Adrenal gland (tissue), 12 donors: ENCODE measurements around the gene KCNMB1. TPM values are rescaled to one million over a fixed set of nuclear protein-coding genes. Genes with fewer than 3 reads are reported as not detected.

Experiments
- DNase-seq, 7 donors: peaks; one replicate each; pipeline ENCODE4 v3.0.0-alpha.2; 2019 to 2020
- H3K27ac ChIP-seq, 5 donors: fragments of 200-600 bp; sonication (generic) in 4 of 5; 1 replicate in 3 of 5; 2 replicates in 2 of 5; pipeline versions ENCODE4 v1.5.1 to v1.8.0; 2016 to 2020; ENCODE audit warnings: mild to moderate bottlenecking in 1 of 5
- H3K27me3 ChIP-seq: fragments of 200-600 bp; 2 replicates; pipeline ENCODE4 v1.8.0; 2021
- H3K36me3 ChIP-seq, 2 donors: fragments of 200-600 bp; replicated peaks in 1 of 2; 1 replicate in 1 of 2; 2 replicates in 1 of 2; pipeline versions ENCODE4 v1.5.1 to v1.8.0; 2018 to 2022
- H3K4me1 ChIP-seq, 2 donors: fragments of 200-600 bp; replicated peaks in 1 of 2; 1 replicate in 1 of 2; 2 replicates in 1 of 2; pipeline versions ENCODE4 v1.5.1 to v1.8.0; 2018 to 2021
- H3K4me3 ChIP-seq, 4 donors: fragments of 200-600 bp; sonication (generic) in 3 of 4; one replicate each; pipeline ENCODE4 v1.5.1; 2016 to 2018
- H3K9me3 ChIP-seq, 3 donors: fragments of 200-600 bp; sonication (generic) in 1 of 3; replicated peaks in 1 of 3; 1 replicate in 2 of 3; 2 replicates in 1 of 3; pipeline versions ENCODE4 v1.5.1 to v1.8.0; 2016 to 2021
- POLR2A ChIP-seq, 2 donors: fragments of 450-650 bp; IDR thresholded peaks; one replicate each; pipeline ENCODE4 v1.6.1; 2017; ENCODE audit warnings: antibody characterized with exemption in 2 of 2, mild to moderate bottlenecking in 2 of 2, moderate library complexity in 1 of 2
- WGBS, 4 donors: extraction: QIAGEN DNeasy Blood & Tissue Kit in 2 of 4; methylation state at CpG; one replicate each; pipeline versions ENCODE4 v1.1.5 to v1.1.7; 2013 to 2017; 5-methylcytosine and 5-hydroxymethylcytosine counted together
- intact Hi-C, 2 donors: fragments of 100-400 bp; cut with DNase I; formaldehyde crosslinking; loops; one replicate each; pipeline versions ENCODE4 v1.14.1 to v1.15.0; 2022 to 2023
- polyA plus RNA-seq, 3 donors: library from polyadenylated mRNA; stranded (reverse); fragments of 200-250 nt in 2 of 3; fragments of 350-450 nt in 1 of 3; fragmentation: Illumina TruSeq in 1 of 3; extraction: RNeasy Lipid Tissue Mini Kit (QIAGEN cat#74804) in 1 of 3; gene quantifications; one replicate each; pipeline ENCODE4 v1.2.3, GENCODE V29; 2013 to 2014
- total RNA-seq, 9 donors: library from RNA; depleted of rRNA in 4 of 9; stranded (reverse); fragments of >200 nt in 4 of 9; fragments of 120-200 nt in 1 of 9; fragmentation: NEBNext Ultra II Directional in 1 of 9; extraction: Animal tissue kit (Norgen Biotek cat#: 25700) in 1 of 9; gene quantifications; one replicate each; pipeline versions ENCODE4 v1.1.0 to v1.2.4, GENCODE V29; 2013 to 2023
- TF ChIP-seq, protein P1 (sequence below), 6 experiments: fragments of 450-650 bp in 4 of 6; fragments of 200-600 bp in 2 of 6; sonication (generic) in 1 of 6; IDR thresholded peaks; 1 replicate in 5 of 6; 2 replicates in 1 of 6; pipeline versions ENCODE4 v1.5.1 to v1.8.0; 2016 to 2021; ENCODE audit warnings: antibody characterized with exemption in 6 of 6, mild to moderate bottlenecking in 2 of 6, moderate library complexity in 1 of 6
- donor health status: healthy with polysubstance abuse.
- donor health status: Bipolar disorder and iron deficiency.
- donor health status: DM: yes; HTN: yes; CAD: no.
- donor health status: DM: no; HTN: no; CAD: no.
- donor health status: DM: no; HTN: no; CAD: no.
- donor health status: DM: yes; HTN: yes; CAD: no.

The KCNMB1 gene
- total and polyA plus RNA-seq, 12 donors: 0.11 to 3.2 (median 0.89) TPM

- no peak for TF ChIP-seq POLR2A (IDR thresholded peaks at IDR 0.05)
- TF ChIP-seq, protein P1, sequence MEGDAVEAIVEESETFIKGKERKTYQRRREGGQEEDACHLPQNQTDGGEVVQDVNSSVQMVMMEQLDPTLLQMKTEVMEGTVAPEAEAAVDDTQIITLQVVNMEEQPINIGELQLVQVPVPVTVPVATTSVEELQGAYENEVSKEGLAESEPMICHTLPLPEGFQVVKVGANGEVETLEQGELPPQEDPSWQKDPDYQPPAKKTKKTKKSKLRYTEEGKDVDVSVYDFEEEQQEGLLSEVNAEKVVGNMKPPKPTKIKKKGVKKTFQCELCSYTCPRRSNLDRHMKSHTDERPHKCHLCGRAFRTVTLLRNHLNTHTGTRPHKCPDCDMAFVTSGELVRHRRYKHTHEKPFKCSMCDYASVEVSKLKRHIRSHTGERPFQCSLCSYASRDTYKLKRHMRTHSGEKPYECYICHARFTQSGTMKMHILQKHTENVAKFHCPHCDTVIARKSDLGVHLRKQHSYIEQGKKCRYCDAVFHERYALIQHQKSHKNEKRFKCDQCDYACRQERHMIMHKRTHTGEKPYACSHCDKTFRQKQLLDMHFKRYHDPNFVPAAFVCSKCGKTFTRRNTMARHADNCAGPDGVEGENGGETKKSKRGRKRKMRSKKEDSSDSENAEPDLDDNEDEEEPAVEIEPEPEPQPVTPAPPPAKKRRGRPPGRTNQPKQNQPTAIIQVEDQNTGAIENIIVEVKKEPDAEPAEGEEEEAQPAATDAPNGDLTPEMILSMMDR (IDR thresholded peaks at IDR 0.05): no peak
- Histone ChIP-seq H3K27ac (no peak overlapping the region), H3K4me3 (no peak overlapping the region), H3K27me3 (no peaks in the 10 kb centered on the region), H3K9me3 (no peaks in the 10 kb centered on the region), H3K36me3 (no peaks in the 10 kb centered on the region), H3K4me1 (no peaks in the 10 kb centered on the region)
- WGBS, 4 donors: 79 to 90% (median 85%) methylated on average over 4 to 6 of the region's 6 CpGs
- no peak for DNase-seq
- intact Hi-C loops: loop anchor here (5.0 to 10.0 kb wide), 3 partner anchors 204 to 368 kb away; partner anchors contain the start of gene FOXI1 (in 1 of the 2)
These were observed 37.6 kb upstream of the KCNMB1 start for GRCh38 chr5:170426786-170427185.

DNA sequence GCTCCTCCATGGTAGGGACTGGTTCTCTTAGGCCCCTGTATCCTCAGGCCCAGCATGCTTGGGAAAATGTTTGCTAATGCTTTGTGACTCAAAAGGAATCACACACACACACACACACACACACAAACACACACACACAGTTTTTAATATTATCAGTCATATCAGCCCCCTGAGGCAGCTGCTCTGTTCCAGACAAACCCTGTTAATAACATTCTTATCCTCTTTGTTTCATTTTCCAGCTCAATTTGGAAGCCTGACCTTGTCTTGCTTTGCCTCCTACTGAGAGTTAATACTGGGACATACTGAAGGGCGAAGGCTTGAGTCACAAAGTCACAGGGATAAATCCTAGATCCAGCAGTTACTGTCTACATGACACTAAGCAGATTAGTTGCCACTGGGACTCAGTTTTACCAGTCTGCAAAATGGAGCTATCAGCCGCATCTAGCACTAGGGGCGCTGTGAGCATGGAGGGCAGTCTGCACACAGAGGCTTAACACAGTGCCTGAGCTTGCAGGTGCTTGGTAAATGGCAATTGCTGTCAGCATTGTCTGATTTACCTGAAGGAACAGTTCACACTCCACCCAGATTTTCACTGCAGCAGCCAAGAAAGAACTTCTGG, 37.1 kb upstream of the KCNMB1 start:
- TF ChIP-seq, protein P1 (IDR thresholded peaks at IDR 0.05): no peak
- no peak for TF ChIP-seq POLR2A (IDR thresholded peaks at IDR 0.05)
- Histone ChIP-seq H3K9me3 (no peaks in the 10 kb centered on the region), H3K4me1 (no peaks in the 10 kb centered on the region), H3K36me3 (no peaks in the 10 kb centered on the region), H3K4me3 (no peak overlapping the region), H3K27ac (no peak overlapping the region), H3K27me3 (no peaks in the 10 kb centered on the region)
- WGBS, 4 donors: 82 to 83% (median 82%) methylated on average over 3 of the region's 3 CpGs
- intact Hi-C loops: loop anchor here (5.0 to 10.0 kb wide), 3 partner anchors 204 to 369 kb away; partner anchors contain the start of gene FOXI1 (in 1 of the 2)
- no peak for DNase-seq

- 74 to 89% (median 85%) methylated on average over 2 to 6 of the region's 6 CpGs for WGBS, 4 donors
- Histone ChIP-seq H3K27me3 (no peaks in the 10 kb centered on the region), H3K4me3 (no peak overlapping the region), H3K9me3 (no peaks in the 10 kb centered on the region), H3K4me1 (no peaks in the 10 kb centered on the region), H3K27ac (no peak overlapping the region), H3K36me3 (no peaks in the 10 kb centered on the region)
- no peak for DNase-seq
- intact Hi-C loops: loop anchor here (5.0 to 10.0 kb wide), 3 partner anchors 203 to 369 kb away; partner anchors contain the start of gene FOXI1 (in 1 of the 2)
- TF ChIP-seq, protein P1 (IDR thresholded peaks at IDR 0.05): no peak
- TF ChIP-seq POLR2A (IDR thresholded peaks at IDR 0.05): no peak
These were observed 36.6 kb upstream of the KCNMB1 start for GRCh38 chr5:170425731-170426130.

DNA sequence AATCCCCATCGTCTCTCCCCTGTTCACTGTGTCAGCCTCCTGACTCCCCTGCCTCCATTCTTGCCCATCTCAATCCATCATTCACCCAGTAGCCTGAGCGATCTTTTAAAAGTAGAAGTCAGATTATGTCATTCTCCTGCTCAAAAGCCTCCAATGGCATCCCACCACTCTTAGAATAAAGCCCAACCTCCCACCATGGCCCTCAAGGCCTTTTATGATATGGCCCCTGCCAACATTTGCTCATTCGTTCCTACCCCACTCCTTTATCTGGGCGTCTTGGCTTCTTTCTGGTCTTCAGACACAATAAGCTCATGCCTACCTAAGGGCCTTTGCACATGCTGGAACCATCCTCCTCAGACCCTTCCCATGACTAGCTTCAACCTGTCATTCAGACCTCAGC, 35.5 kb upstream of the KCNMB1 start:
- H3K27me3 ChIP-seq: no peaks in the 10 kb centered on the region
- no peak overlapping the region for H3K4me3 ChIP-seq
- H3K36me3 ChIP-seq: no peaks in the 10 kb centered on the region
- no peak overlapping the region for H3K27ac ChIP-seq
- TF ChIP-seq POLR2A (IDR thresholded peaks at IDR 0.05): no peak
- TF ChIP-seq, protein P1 (IDR thresholded peaks at IDR 0.05): no peak
- H3K4me1 ChIP-seq: no peaks in the 10 kb centered on the region
- 82 to 94% (median 86%) methylated on average over 4 of the region's 4 CpGs for WGBS, 4 donors
- H3K9me3 ChIP-seq: no peaks in the 10 kb centered on the region
- intact Hi-C loops: loop anchor here (5.0 to 10.0 kb wide), 3 partner anchors 202 to 370 kb away; partner anchors contain the start of gene FOXI1 (in 1 of the 2)
- no peak for DNase-seq
